SU-DHL-6 (cell line): ENCODE results near the gene ZDHHC3.

ENCODE experiments used
- EZH2phosphoT487 ChIP-seq: fragments of 200-600 bp; sonication (generic), shearing (Covaris generic); conservative IDR thresholded peaks from 2 replicates; pipeline ENCODE4 v1.6.1; 2018; ENCODE audit warnings: mild to moderate bottlenecking, antibody characterized with exemption, low read length, moderate library complexity, mixed read lengths
- TF ChIP-seq, protein P1 (sequence below): fragments of 200-600 bp; sonication (generic); IDR thresholded peaks from one replicate; pipeline ENCODE4 v1.5.1; 2017; ENCODE audit warnings: antibody characterized with exemption, mild to moderate bottlenecking, low read length, moderate library complexity; ENCODE audit not compliant: insufficient read depth, poor library complexity, severe bottlenecking

DNA sequence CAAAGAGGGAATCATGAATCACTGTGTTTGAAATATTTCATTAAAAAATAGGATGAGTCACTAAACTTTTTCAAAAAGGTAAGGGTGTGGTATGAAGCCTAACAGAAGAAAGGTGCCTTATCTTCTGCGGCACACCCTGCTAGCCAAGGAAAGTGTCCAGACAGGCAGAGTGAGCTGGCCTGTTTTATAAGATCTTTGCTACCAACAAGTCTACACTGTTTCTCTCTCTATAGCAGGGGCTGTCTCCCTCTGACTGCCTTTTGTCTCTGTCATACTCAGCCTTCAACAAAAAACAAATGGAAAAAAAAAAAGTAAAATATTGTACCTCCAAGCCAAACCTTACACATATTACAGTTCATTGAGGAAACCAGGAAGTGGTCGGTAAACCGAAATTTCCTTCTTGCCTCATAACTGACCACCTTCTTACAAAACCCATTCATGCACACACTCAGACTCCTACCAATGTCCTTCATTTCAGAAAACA lies 9.1 kb downstream of the ZDHHC3 start:
- no peak for TF ChIP-seq EZH2phosphoT487
- TF ChIP-seq, protein P1, sequence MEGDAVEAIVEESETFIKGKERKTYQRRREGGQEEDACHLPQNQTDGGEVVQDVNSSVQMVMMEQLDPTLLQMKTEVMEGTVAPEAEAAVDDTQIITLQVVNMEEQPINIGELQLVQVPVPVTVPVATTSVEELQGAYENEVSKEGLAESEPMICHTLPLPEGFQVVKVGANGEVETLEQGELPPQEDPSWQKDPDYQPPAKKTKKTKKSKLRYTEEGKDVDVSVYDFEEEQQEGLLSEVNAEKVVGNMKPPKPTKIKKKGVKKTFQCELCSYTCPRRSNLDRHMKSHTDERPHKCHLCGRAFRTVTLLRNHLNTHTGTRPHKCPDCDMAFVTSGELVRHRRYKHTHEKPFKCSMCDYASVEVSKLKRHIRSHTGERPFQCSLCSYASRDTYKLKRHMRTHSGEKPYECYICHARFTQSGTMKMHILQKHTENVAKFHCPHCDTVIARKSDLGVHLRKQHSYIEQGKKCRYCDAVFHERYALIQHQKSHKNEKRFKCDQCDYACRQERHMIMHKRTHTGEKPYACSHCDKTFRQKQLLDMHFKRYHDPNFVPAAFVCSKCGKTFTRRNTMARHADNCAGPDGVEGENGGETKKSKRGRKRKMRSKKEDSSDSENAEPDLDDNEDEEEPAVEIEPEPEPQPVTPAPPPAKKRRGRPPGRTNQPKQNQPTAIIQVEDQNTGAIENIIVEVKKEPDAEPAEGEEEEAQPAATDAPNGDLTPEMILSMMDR, result no peak
